ENCODE data around the gene ACSF2.

Gene ACSF2

DNA sequence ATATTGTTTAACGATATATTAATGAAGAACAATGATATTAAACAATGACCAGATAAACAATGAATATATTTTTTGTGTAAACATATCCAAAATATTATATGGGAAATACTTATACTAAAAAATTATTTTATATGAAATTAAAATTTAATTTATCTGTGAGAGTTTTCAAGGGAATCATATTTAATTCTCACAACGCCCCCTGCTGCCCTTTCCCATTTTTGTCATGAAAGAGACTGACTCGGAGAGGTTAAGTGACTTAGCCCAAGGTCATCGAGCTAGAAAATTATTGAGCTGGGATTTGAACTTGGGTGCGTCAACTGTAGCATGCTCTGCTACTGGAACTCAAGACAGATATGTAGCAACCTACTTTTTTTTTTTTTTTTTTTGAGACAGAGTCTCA, 75.0 kb downstream of the ACSF2 start:
- DNase-seq (peak; percentile 56), ATAC-seq (no peak)

DNA sequence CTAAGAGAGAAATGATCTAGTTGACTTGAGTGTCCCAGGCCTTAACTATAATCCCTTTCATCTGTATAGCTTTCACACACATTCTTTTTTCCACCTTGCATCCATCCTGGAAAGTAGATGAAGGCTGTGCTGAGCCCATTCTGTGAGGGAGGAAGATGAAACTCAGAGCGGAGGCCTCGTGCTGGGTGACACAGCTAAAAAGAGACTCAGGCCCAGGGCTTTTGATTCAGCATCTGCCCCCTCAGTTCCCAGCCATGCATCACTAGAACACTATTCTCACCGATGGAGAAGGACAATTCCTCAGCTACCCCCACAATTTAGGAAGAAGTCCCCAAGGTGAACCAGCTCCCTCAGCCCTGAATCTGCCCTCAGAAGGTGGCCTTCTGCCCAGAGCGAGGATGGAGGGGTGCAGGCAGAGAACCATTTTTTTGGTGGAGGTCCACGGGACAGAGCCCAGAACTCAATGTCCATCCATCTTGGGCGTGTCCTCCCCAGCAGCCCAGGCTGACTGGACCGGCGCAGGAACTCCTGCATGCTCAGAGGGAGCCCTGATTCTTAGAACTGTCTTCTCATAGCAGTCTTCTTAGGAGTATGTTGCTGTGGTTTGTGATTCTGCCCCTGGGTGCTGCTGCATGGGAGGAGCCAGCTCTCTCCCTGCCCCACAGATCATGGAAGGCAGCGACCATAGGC, 76.4 kb downstream of the ACSF2 start:
- DNase-seq = no peak
- ATAC-seq = peak; percentile 15

DNA sequence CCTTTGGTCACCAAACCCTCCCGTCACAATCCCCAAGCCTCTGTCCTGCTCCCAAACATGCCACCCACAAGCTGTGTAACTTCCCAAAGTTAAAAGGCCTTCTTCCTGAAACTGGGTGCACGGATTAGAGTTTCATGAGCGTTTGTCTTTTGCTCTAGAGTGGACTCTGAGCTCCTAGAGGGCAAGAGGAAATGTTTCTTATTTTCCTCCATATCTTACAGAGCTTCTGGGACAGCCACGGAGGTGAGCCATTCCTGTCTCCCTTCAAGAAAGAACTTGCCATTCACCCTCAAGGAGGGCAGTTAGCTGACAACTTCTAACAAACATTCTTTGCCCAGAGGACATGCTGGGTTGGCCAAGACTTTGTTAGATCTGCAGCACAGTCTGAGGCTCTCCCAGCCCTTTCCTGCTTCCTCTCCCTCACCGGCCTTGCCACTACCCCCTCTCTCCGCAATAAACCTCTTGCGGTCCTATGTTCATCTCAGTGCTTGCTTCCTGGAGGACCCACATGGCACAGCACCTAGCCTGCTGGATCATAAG, 79.6 kb downstream of the ACSF2 start:
- DNase-seq (no peak), ATAC-seq (no peak)

DNA sequence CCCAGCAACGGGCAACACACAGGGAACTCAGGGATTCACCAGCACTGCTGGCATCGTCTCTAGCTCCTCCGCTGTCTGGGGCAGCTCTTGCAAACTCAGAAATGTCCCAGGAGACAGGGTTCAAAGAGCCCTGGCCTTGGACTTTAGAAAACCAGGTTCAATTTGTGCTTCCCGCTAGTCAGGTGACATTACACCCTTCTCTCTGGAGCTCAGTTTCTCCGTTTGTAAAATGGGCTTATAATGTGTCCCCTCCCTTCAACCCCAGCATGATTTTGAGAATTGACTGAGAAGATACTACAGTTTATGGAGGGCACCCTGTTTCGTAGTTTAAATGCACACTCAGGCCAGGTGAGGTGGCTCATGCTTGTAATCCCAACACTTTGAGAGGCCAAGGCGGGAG, 80.3 kb downstream of the ACSF2 start:
- DNase-seq (no peak), ATAC-seq (no peak)

DNA sequence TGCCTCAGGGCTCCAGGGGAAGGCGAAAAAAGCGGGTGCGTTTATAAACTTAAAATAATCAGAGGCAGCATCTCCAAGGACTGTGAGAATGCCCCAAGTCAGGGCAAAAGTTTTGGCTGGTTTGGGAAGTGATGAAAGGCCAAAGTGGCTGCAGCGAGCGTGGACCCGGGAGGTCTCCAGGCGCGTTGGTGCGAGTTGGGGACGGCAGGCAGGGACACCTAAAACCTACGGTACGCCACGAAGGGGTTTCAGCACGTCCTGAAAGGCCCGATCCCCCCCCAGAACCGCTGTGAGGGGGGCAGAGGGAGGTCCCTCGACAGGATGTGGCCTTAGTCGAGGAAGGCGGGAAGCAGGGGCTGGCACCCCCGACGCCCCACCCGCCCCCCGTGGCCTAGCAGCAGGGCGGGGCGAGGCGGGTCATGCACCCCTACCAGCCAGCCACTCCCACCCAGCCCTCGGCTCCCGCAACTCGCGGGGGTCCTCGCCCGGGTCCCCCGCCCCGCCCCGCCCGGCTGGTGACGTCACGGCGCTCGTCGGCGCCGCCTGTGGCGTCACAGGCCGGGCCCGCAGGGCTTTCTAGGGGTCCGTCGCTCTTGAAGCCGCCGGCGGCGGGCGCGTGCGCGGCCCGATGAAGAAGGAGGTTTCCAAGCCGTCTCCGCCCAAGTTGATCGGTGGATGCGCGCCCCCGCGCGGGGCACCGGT, 82.0 kb downstream of the ACSF2 start, which contains the start of gene MYCBPAP:
Gene MYCBPAP, plus strand, starts transcription at position 569 of the 702 bp plus-strand sequence. CDS start 236 bp downstream, outside the sequence.
- DNase-seq (peak; percentile 87), ATAC-seq (peak; percentile 75)

DNA sequence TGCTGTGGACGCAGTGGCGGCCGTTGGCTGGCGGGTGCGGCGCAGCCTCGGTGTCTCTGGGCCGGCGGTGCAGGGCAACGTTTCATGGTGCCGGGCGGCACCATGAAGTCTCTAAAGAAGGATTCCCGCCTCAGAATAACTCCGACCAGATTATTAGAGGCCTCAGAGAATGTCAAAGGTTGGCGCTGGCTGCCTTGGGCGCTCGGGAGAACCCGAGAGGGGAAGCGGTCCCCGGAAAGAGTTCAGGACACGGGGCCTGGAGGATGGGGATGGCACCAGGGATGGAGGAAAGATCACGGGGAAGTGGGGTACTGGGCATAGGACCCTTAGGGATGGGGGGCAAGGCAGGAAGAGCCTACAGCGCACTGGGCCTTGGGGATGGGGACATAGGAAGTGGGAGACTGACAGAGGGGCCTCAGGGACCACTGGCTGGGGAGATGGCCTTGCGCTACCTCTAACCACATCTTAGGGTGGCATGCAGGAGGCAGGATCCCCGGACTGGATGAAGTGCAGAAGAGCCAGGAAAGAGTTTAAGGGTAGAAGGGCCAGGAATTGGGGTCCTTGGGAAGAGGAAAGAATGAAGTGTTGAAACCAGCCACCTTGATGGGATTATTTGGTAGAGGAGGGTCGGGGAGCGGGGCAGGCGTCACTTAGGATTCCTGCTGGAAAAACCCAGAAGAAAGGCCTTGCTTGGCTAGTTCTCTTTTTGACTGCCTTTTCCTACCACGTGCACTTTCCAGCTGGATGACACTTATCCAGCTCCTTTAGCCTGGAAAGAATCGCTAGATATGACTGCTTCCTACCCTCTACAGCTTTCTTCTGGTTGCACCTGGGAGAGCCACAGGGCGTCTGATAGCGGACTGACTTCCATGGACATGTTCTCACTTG, 82.8 kb downstream of the ACSF2 start:
- DNase-seq = no peak
- ATAC-seq = no peak

DNA sequence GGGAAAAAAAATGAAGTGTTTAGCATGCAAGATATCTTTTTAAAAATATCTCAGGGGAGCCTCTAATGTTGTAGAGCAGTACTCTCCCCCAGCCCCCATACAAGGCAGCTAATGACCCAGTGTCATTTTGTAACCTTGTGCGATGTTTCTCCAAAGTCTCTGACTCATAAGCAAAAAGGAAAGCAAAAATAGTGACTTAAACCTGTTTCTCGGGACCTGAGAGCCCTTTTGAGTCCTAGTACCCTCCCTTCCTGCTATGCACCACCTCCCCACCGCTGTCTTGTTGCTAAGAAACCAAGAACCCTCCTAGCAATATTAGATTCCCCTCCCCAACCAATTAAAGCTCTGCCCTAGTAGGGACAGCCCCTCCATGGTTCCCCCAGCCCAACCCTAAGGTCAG, 85.0 kb downstream of the ACSF2 start:
- ATAC-seq (peak; percentile 75), DNase-seq (peak; percentile 55)

DNA sequence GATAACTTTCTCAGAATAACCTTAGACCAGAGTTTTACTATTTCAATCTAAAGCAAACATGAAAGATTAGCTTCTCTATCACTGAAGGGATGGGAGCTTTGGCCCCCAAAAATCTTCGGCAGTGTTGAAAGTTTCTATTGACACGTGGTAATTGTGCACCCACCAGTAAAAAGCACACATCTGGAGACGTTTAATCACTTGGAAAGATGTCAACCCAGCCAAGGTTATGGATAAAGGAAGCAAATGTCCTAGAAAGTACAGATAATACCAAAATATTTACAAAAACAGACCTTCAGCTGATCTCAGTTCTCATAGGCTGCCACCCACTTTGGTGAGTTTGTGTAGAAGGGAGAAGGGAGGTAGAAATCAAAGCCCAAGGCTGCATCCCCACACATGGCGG, 87.5 kb downstream of the ACSF2 start:
- DNase-seq (no peak), ATAC-seq (no peak)

DNA sequence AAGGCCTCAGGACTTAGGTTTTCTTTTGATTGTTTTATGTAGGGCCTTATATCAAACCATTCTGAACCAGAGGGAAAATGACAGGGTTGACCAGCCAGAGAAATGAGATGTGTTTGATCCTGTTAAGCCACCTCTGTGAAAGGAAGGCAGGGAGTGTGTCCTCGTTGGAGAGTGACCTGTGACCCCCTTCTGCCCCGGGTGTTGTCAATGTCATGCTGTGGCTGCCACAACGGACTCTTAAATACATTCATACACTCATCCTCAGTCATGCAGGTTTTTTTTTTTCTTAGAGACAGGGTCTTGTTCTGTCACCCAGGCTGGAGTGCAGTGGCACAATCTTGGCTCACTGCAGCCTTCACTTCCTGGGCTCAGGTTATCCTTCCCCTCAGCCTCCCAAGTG, 88.4 kb downstream of the ACSF2 start:
- no peak for DNase-seq
- ATAC-seq = no peak

DNA sequence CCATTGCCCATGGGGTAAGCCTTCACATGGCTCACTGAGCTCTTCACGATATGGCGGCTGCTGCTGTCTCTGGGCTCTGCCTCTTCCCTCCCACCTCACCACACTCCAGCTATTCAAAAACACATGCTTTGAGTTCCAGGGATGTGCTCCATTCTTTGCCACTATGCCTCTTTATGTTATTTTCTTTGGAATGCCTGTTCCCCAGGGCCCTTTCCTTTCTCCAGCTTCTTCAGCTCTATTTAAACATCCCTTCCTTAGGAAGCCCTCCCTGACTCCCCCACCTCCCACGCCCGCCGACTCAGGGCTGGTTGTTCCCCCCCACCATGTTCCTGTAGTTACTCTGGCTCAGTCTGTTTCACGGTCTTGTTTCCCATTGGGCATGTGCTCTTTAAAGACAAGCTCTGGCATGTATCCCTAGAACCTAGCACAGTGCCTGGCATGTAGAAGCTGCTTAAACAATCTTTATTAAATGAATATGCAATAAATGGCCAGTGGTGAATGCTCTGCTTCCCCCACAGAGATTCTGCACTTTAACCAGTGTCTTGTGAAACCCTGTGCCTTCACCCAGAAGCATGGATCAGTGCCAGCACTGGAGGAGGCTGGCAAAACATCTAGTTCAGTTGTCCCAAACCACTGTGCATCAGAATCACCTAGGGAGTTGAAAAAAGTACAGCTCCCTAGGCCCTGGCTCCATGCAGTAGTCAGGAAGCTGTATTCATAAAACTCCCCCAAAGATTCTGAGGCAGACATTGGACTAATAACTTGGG, 89.1 kb downstream of the ACSF2 start:
- no peak for ATAC-seq
- DNase-seq = no peak

DNA sequence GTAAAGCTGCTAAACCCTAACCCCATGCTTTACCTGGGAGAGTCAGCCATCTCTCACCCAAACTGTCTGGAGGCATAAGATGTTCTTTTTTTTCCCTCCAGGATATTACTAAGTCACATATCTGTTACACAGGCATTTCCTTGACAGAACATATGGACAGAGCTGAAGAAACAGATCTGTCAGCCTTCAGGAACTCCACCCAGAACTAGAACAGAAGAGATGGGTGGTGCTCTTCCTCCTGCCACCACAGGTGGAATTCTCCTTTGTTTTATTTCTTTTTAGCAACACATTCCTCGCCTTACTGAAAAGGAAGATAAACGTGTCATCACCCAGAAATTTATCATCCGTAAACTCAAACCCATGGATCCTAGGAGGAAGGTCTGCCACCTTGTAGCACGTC, 91.0 kb downstream of the ACSF2 start:
- DNase-seq = no peak

DNA sequence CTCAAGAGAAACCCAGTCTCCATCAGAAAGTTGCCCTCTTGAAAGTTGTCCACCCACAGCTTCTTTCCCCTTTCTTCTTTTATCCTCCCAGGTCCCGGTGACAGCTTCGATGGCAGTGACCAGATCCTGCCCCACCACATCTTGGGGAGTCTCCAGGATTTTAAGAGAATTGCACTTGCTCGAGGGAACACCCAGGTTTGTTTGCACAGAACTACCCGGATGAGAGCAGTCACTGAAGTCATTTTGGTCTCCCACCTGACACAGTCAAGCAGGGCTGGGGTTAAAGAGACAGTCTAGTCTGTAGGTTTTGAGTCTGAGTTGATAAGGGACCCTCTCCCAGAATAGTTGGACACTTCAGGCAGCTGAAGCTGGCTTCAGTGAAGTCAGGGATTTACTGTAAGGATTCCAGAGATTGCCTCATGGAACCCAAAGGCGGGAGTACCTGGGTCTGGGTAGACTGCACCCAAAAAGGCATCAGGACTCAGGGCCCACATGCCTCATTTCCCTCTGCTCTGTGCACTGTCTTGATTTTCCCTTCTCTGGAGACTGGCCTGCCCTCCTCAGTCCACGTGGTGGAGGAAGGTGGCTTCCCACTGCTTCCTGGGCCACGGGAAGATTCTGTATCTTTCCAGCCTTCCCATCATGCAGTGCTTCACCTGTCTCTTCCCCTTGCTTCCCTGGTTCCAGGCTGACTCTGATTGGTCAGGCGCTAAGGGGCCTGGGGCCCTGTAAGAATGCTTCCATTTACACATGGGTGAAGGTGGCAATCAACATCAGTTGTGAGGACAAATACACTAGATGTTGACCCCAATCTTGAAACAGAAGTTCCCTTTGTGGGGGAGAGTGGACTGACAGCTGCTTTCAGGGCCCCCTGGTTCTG, 91.7 kb downstream of the ACSF2 start:
- no peak for ATAC-seq

More for the DNA sequence above, 91.0 kb downstream of the ACSF2 start:
- ATAC-seq = no peak

DNA sequence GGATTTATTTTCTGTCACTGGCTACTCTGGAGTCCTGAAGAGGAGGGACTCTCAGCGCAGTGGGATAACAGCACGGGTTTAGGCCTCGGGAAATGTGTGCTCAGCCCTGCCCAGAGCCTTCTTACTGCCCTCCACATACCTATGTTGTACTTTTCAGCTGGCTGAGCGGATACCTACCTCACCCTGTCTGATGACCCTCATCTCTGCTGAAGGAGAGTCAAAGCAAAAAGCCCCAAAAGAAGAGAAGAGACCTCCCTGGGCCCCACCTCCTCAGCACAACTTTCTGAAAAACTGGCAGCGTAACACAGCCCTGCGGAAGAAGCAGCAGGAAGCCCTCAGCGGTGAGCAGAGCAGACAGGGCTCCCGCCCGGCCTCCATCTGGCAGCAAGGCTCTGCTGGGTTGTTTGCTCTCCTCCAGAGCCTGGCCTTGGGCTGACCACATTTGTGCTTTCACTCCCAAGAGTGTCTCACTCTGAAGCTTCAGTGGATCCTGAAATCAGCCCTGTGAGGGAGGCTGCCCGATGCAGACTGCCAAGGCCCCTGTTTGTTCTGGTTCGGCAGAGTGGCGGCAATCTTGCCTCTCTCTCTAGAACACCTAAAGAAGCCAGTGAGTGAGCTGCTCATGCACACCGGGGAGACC, 92.5 kb downstream of the ACSF2 start:
- DNase-seq (no peak), ATAC-seq (no peak)

More for the DNA sequence above, 91.7 kb downstream of the ACSF2 start:
- DNase-seq = no peak

DNA sequence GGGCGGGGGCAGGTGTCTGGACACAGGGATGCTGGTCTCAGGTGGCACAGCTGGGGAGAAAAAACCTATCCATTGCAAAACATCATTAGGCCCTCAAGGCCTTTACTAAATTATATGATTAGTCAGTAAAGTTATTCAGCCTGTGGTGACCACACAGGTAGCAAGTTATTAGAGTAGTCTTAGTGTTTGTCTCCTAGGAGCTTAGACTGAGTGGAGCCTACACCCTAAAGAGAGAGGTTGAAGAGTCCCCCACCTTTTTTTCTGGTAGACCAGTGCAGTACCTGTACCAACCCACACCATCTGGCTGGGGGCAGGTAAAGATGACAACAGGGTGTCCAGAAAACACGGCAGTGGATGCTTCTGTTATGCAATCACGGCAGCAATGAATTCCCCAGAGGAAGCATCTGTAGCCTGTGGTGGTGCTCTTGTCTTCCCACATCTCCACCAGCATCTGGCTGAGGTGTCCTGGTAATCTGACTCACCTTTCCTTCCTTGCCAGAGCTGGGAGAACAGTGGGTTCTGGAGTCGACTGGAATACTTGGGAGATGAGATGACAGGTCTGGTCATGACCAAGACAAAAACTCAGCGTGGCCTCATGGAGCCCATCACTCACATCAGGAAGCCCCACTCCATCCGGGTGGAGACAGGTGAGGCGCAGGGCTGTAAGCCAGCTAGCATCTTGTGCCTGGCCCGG, 93.3 kb downstream of the ACSF2 start:
- ATAC-seq (no peak), DNase-seq (no peak)

DNA sequence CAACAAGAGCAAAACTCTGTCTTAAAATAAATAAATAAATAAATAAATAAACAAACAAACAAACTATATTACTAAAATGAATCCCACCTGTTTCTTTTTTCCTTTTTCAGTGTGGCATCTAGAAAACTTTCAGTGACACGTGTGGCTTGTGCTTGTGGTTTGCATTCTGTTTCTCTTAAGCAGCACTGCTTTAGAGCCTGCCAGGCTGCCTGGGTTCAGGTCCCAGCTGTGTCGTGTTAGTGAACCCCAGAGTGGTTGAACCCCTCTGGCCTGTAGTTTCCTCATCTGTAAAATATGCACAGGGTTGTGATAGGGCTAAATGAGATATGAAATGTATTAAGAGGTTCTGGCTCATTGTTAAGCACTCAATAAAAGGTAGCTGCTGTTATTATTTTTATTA, 94.5 kb downstream of the ACSF2 start:
- DNase-seq = no peak
- ATAC-seq = no peak

DNA sequence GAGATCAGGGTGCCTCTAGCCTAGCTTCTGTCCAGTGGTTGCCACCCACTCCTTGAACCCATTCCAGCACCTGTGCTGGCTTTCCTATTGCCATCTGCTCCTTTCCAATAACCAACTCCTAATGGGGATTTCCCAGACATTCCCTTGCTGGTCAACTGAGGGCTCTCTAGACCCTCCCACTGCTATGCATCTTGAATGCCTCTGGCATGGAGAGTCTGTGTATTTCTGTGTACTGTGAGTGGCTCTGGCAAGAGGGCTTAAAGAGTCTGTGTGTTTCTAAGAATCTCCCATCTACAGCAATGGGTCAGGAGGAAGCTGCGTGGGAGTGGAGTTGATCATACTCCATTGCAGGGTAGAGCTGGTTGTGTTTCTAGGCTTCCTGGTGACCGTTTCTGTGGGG, 95.5 kb downstream of the ACSF2 start:
- DNase-seq (no peak), ATAC-seq (no peak)

DNA sequence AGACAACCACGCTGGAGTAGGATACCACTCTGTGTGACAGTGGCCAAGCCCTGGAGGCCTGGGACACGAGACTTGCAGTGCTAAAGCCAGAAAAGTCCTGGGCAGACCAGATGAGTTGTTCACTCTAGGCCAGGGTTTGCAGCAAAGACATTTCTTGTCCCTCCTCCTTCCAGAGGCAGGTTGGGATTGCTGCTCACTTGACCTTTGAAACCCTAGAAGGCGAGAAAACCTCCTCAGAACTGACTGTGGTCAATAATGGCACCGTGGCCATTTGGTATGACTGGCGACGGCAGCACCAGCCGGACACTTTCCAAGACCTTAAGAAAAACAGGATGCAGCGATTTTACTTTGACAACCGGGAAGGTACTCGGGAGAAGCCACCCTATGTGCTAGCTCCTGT, 96.7 kb downstream of the ACSF2 start:
- ATAC-seq = no peak

DNA sequence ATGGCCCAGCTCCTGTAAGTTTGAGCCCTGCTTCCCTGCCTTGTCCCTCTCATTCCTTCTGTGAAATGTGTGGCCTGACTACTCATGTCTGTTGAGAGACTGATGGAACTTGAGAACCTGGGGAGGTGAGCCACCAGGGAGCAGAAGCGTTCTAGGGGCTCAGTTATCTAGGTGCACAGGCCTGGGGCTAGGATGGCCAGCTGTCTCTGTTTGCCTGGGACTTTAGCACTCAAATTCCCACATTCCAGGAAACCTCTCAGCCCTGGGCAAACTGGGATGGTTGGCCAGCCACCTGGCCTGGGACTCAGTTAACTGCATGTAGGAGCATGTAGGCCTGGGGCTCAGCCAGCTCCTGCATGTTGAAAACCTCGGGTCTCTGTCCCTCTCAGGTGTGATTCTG, 97.2 kb downstream of the ACSF2 start:
- DNase-seq = no peak
- ATAC-seq = no peak

More for the DNA sequence above, 96.7 kb downstream of the ACSF2 start:
- no peak for DNase-seq
